ENCODE data around the gene TANC1.

- TF ChIP-seq POLR2A (IDR thresholded peaks at IDR 0.05) = no peak
- no peak for TF ChIP-seq CTCF (IDR thresholded peaks at IDR 0.05)
- no peak for TF ChIP-seq EP300 (IDR thresholded peaks at IDR 0.05)
Measured at GRCh38 chr2:159089543-159089942, 121.1 kb downstream of the TANC1 start.

Data from sigmoid colon (tissue), 4 donors.